HFFc6 (cell line): Measurements from ENCODE around the gene CSMD2. TPM values are rescaled to one million over a fixed set of nuclear protein-coding genes. Genes with fewer than 3 reads are reported as not detected.

Experiments
- DNase-seq: peaks from one replicate; pipeline ENCODE4 v3.0.0-alpha.2; 2018
- H3K27ac Mint-ChIP-seq: 2 replicates; pipeline ENCODE4 v1.8.0; 2020; ENCODE audit warnings: mild to moderate bottlenecking, mixed read lengths
- H3K27me3 Mint-ChIP-seq: 2 replicates; pipeline ENCODE4 v1.8.0; 2021; ENCODE audit warnings: mild to moderate bottlenecking, moderate library complexity, mixed read lengths; ENCODE audit not compliant: insufficient read depth
- H3K36me3 Mint-ChIP-seq: 2 replicates; pipeline ENCODE4 v1.8.0; 2021; ENCODE audit warnings: low read depth, mixed read lengths
- H3K4me1 Mint-ChIP-seq: 2 replicates; pipeline ENCODE4 v1.8.0; 2020; ENCODE audit warnings: low read depth, mixed read lengths
- H3K4me3 Mint-ChIP-seq: 2 replicates; pipeline ENCODE4 v1.8.0; 2020; ENCODE audit warnings: mild to moderate bottlenecking, moderate library complexity, mixed read lengths
- H3K9me3 Mint-ChIP-seq: 2 replicates; pipeline ENCODE4 v1.8.0; 2020; ENCODE audit warnings: mild to moderate bottlenecking, mixed read lengths
- CTCF ChIP-seq: fragments of 200-600 bp; sonication (generic); IDR thresholded peaks from 2 replicates; pipeline ENCODE4 v1.5.0; 2021; ENCODE audit warnings: antibody characterized with exemption, mild to moderate bottlenecking
- total RNA-seq, 6 experiments: library from RNA; stranded (reverse); fragmentation: NEBNext Ultra II Directional; extraction: Animal tissue kit (Norgen Biotek cat#: 25700); gene quantifications; 2 replicates in 1 of 6; 3 replicates in 5 of 6; pipeline ENCODE4 v1.2.3, GENCODE V29; 2021

CSMD2 gene
- total RNA-seq, 6 experiments from 2014 or later, result 0.77 to 3.2 (median 1.2) TPM

- Mint-ChIP-seq H3K27ac (no peak overlapping the region), H3K27me3 (peaks cover 2% of the 10 kb centered on the region; the same call in 1 of the 2 replicates), H3K4me1 (no peaks in the 10 kb centered on the region), H3K36me3 (no peaks in the 10 kb centered on the region), H3K9me3 (no peaks in the 10 kb centered on the region; the same call in 1 of the 2 replicates), H3K4me3 (no peak overlapping the region)
- DNase-seq, result no peak
- TF ChIP-seq CTCF, result no peak
Observed at GRCh38 chr1:34037109-34037508, 127.9 kb downstream of the CSMD2 start.

DNA sequence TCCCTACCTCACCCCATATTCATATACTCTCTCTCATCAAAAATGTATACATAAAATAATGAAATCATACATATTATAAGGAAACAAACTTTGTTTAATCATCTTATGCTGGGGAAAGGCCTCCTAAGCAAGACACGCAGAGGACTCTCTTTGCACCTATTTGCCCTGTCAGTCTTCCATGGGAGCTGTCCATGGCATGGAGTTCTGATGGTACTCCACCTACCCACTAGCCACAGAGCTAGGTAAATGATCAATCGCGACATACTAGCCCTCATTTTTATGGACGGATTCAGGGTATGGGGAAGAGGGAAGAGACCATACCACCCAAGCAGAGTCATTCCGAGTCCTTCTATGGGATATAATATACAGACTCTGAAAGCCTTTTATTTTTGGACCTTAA is 131.0 kb downstream of the CSMD2 start:
- no peaks in the 10 kb centered on the region; the same call in 1 of the 2 replicates for H3K9me3 Mint-ChIP-seq
- no peaks in the 10 kb centered on the region for H3K27me3 Mint-ChIP-seq
- H3K4me1 Mint-ChIP-seq, result no peaks in the 10 kb centered on the region
- H3K36me3 Mint-ChIP-seq, result no peaks in the 10 kb centered on the region
- no peak for DNase-seq
- H3K27ac Mint-ChIP-seq, result no peak overlapping the region
- no peak overlapping the region for H3K4me3 Mint-ChIP-seq
- no peak for TF ChIP-seq CTCF

GRCh38 chr1:34029954-34030353 is 135.1 kb downstream of the CSMD2 start:
- H3K4me1 Mint-ChIP-seq, result no peaks in the 10 kb centered on the region
- no peaks in the 10 kb centered on the region for H3K27me3 Mint-ChIP-seq
- no peak overlapping the region for H3K4me3 Mint-ChIP-seq
- no peak for DNase-seq
- peaks cover 5% of the 10 kb centered on the region; the same call in 1 of the 2 replicates for H3K36me3 Mint-ChIP-seq
- no peak overlapping the region for H3K27ac Mint-ChIP-seq
- H3K9me3 Mint-ChIP-seq, result peaks cover 4% of the 10 kb centered on the region; the same call in 1 of the 2 replicates
- no peak for TF ChIP-seq CTCF

GRCh38 chr1:34029515-34029914 is 135.5 kb downstream of the CSMD2 start:
- H3K27me3 Mint-ChIP-seq, result no peaks in the 10 kb centered on the region
- no peaks in the 10 kb centered on the region for H3K4me1 Mint-ChIP-seq
- peaks cover 4% of the 10 kb centered on the region; the same call in 1 of the 2 replicates for H3K9me3 Mint-ChIP-seq
- no peak for TF ChIP-seq CTCF
- no peak for DNase-seq
- peaks cover 5% of the 10 kb centered on the region; the same call in 1 of the 2 replicates for H3K36me3 Mint-ChIP-seq
- no peak overlapping the region for H3K27ac Mint-ChIP-seq
- no peak overlapping the region for H3K4me3 Mint-ChIP-seq

DNA sequence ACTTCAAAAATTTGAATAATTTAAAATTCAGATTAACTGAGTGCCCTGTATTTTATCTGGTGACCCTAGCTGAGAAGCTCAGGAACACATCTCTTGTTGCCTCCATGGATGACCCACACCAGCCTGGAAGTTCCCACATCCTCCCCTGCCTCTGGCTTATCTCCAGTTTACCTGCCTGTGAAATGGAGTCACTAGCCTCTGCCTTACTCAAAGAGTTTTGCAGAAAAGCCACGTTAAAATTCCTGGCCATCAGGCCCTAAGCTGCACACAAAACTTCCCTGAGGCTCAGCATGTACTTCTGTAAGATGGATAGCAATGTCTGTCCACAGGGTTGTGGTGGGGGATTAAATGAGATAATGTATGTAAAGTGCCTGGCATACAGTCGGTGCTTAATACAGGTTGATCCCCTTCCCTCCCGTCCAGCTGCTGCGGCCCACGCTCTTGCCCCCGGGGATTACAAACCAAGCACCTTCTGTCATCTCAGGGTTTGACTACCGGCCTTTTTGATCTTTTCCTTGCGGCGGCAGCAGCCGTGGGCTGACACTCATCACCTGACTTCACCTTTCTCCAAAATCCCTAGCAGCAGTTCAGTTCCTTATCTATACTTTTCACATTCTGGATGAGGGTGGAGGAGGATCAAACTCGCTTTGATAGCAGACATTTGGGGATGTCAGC is 136.5 kb downstream of the CSMD2 start:
- Mint-ChIP-seq H3K27ac (no peak overlapping the region), H3K4me1 (no peaks in the 10 kb centered on the region), H3K4me3 (no peak overlapping the region), H3K36me3 (peaks cover 5% of the 10 kb centered on the region; the same call in 1 of the 2 replicates), H3K27me3 (no peaks in the 10 kb centered on the region), H3K9me3 (peaks cover 4% of the 10 kb centered on the region; the same call in 1 of the 2 replicates)
- no peak for TF ChIP-seq CTCF
- DNase-seq, result no peak
